SW480 (cell line): ENCODE measurements around the gene SOX8.
"Not testable (repeated sequence)": the region's sequence is repeated elsewhere in the genome, so short reads cannot be mapped to it uniquely, and the experiment has no call there.

Experiments
- DNase-seq: peaks from one replicate; pipeline ENCODE4 v3.0.0-alpha.2; 2016; ENCODE audit warnings: low spot score

Gene SOX8

GRCh38 chr16:981695-982144 lies at the start of gene SOX8:
TSS of gene SOX8 (plus strand) at chr16:981770. CDS start at chr16:981923, 153 bp downstream.
- DNase-seq: no peak

GRCh38 chr16:932831-933330 lies 48.7 kb upstream of the SOX8 start:
- no peak for DNase-seq

- no peak for DNase-seq
These were observed 48.0 kb upstream of the SOX8 start for GRCh38 chr16:933581-933980.

- no peak for DNase-seq
These were observed 47.4 kb upstream of the SOX8 start for GRCh38 chr16:934178-934577.

GRCh38 chr16:935684-936083 lies 45.9 kb upstream of the SOX8 start:
- DNase-seq: no peak

- DNase-seq: no peak
These were observed 44.3 kb upstream of the SOX8 start for GRCh38 chr16:937311-937710.

- DNase-seq: peak; percentile 13
These were observed 43.8 kb upstream of the SOX8 start for GRCh38 chr16:937723-938122.

GRCh38 chr16:938136-938535 lies 43.4 kb upstream of the SOX8 start:
- no peak for DNase-seq

GRCh38 chr16:938752-939151 lies 42.8 kb upstream of the SOX8 start:
- no peak for DNase-seq

- no peak for DNase-seq
These were observed 42.3 kb upstream of the SOX8 start for GRCh38 chr16:939311-939710.

- no peak for DNase-seq
These were observed 41.6 kb upstream of the SOX8 start for GRCh38 chr16:939941-940340.

GRCh38 chr16:942436-943060 lies 39.0 kb upstream of the SOX8 start:
- DNase-seq: no peak

GRCh38 chr16:943971-944370 lies 37.6 kb upstream of the SOX8 start:
- no peak for DNase-seq

GRCh38 chr16:945271-946047 lies 36.1 kb upstream of the SOX8 start:
- no peak for DNase-seq

GRCh38 chr16:946048-946395 lies 35.5 kb upstream of the SOX8 start:
- DNase-seq: no peak

- DNase-seq: no peak
These were observed 34.2 kb upstream of the SOX8 start for GRCh38 chr16:947255-947921.

- DNase-seq: not testable (repeated sequence)
These were observed 33.7 kb upstream of the SOX8 start for GRCh38 chr16:947922-948303.

GRCh38 chr16:948767-949166 lies 32.8 kb upstream of the SOX8 start:
- not testable (repeated sequence) for DNase-seq

- DNase-seq: not testable (repeated sequence)
These were observed 30.6 kb upstream of the SOX8 start for GRCh38 chr16:950733-951573.

GRCh38 chr16:951660-952301 lies 29.8 kb upstream of the SOX8 start:
- no peak for DNase-seq

GRCh38 chr16:952321-952720 lies 29.2 kb upstream of the SOX8 start:
- DNase-seq: no peak

GRCh38 chr16:953818-954217 lies 27.8 kb upstream of the SOX8 start:
- not testable (repeated sequence) for DNase-seq
